ENCODE data around the gene KY. TPM values are rescaled to one million over a fixed set of nuclear protein-coding genes. Genes with fewer than 3 reads are reported as not detected.

KY gene
- total RNA-seq, 2 donors from 2014 or later, result 0.26 TPM; not detected in 1

GRCh38 chr3:134619884-134620445 is 30.9 kb downstream of the KY start:
- 81 to 89% methylated on average over 7 to 8 of the region's 8 CpGs for WGBS, 2 donors
- no peaks in the 10 kb centered on the region for H3K4me1 ChIP-seq
- intact Hi-C loops (cut with DNase I), result no loop called here
- no peak for DNase-seq
- H3K4me3 ChIP-seq, result no peak overlapping the region
- H3K27me3 ChIP-seq, result no peaks in the 10 kb centered on the region
- no peaks in the 10 kb centered on the region for H3K9me3 ChIP-seq
- TF ChIP-seq CTCF (IDR thresholded peaks at IDR 0.05) (no peak), POLR2A (IDR thresholded peaks at IDR 0.05) (no peak)
- no peak overlapping the region for H3K27ac ChIP-seq
- no peaks in the 10 kb centered on the region for H3K36me3 ChIP-seq (replicated peaks in 1 of 2; ENCODE audit: insufficient read depth in 1 of 2, low read depth in 2 of 2)
- no peak for ATAC-seq

- H3K27ac ChIP-seq, result no peak overlapping the region
- no peaks in the 10 kb centered on the region for H3K9me3 ChIP-seq
- no peak overlapping the region for H3K4me3 ChIP-seq
- DNase-seq (no peak), ATAC-seq (no peak)
- H3K27me3 ChIP-seq, result no peaks in the 10 kb centered on the region
- intact Hi-C loops (cut with DNase I), result no loop called here
- TF ChIP-seq CTCF (IDR thresholded peaks at IDR 0.05) (no peak), POLR2A (IDR thresholded peaks at IDR 0.05) (no peak)
- H3K36me3 ChIP-seq (replicated peaks in 1 of 2; ENCODE audit: insufficient read depth in 1 of 2, low read depth in 2 of 2), result no peaks in the 10 kb centered on the region
- H3K4me1 ChIP-seq, result no peaks in the 10 kb centered on the region
- WGBS, 2 donors, result 85 to 89% methylated on average over 2 of the region's 2 CpGs
These were observed 31.6 kb downstream of the KY start for GRCh38 chr3:134619301-134619615.

GRCh38 chr3:134618478-134619300 is 32.1 kb downstream of the KY start:
- DNase-seq, result no peak
- no peak for ATAC-seq
- H3K27ac ChIP-seq, result no peak overlapping the region
- TF ChIP-seq CTCF (IDR thresholded peaks at IDR 0.05), result no peak
- intact Hi-C loops (cut with DNase I), result no loop called here
- H3K9me3 ChIP-seq, result no peaks in the 10 kb centered on the region
- WGBS, 2 donors, result 88 to 89% methylated on average over 13 of the region's 13 CpGs
- no peaks in the 10 kb centered on the region for H3K4me1 ChIP-seq
- no peak overlapping the region for H3K4me3 ChIP-seq
- no peaks in the 10 kb centered on the region for H3K27me3 ChIP-seq
- H3K36me3 ChIP-seq (replicated peaks in 1 of 2; ENCODE audit: insufficient read depth in 1 of 2, low read depth in 2 of 2), result no peaks in the 10 kb centered on the region

- H3K27me3 ChIP-seq, result no peaks in the 10 kb centered on the region
- H3K36me3 ChIP-seq (replicated peaks in 1 of 2; ENCODE audit: insufficient read depth in 1 of 2, low read depth in 2 of 2), result no peaks in the 10 kb centered on the region
- H3K4me3 ChIP-seq, result no peak overlapping the region
- DNase-seq, result no peak
- TF ChIP-seq POLR2A (IDR thresholded peaks at IDR 0.05) (no peak), CTCF (IDR thresholded peaks at IDR 0.05) (no peak)
- no peaks in the 10 kb centered on the region for H3K4me1 ChIP-seq
- ATAC-seq, result no peak
- WGBS, 2 donors, result 74 to 81% methylated on average over 6 to 7 of the region's 7 CpGs
- intact Hi-C loops (cut with DNase I), result no loop called here
- no peaks in the 10 kb centered on the region for H3K9me3 ChIP-seq
- no peak overlapping the region for H3K27ac ChIP-seq
These were observed 33.0 kb downstream of the KY start for GRCh38 chr3:134617608-134618477.
